Activated CD8-positive, alpha-beta memory T cell treated with anti-CD3 and anti-CD28 coated beads, Interleukin-2, amount 50 U/mL, for 1 hour (primary cell): ENCODE measurements around the gene DTNBP1.
A peak's percentile ranks its signal among the peaks of the same experiment; 100 is the strongest.

Experiments used
- DNase-seq: peaks from one replicate; pipeline ENCODE4 v3.0.0-alpha.2; 2020; ENCODE audit errors: extremely low read depth

DTNBP1 gene

DNA sequence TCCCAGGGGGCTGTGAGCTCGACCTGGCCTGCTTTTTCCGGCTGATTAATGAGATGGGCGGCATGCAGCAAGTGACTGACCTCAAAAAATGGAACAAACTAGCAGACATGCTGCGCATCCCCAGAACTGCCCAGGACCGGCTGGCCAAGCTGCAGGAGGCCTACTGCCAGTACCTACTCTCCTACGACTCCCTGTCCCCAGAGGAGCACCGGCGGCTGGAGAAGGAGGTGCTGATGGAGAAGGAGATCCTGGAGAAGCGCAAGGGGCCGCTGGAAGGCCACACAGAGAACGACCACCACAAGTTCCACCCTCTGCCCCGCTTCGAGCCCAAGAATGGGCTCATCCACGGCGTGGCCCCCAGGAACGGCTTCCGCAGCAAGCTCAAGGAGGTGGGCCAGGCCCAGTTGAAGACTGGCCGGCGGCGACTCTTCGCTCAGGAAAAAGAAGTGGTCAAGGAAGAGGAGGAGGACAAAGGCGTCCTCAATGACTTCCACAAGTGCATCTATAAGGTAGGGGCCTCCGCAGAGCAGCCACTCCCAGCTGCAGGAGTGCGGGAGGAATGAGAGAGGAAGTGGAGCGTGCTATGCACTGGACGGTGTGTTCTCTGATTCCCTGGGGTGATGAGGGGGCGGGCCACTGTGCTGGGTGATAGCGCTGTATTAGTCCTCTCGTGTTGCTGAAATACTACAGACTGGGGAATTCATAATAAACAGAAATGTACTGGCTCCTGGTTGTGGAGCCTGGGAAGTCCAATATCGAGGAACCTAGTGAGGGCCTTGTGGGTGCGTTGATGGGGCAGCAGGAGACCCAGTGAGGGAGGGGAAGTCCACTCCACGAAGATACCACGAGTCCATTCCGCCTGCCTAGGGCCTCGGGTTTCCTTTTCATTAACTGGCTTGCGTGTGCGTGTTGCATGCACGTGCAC, 161.7 kb downstream of the DTNBP1 start:
- no peak for DNase-seq

GRCh38 chr6:15500078-15500740, 162.6 kb downstream of the DTNBP1 start:
- no peak for DNase-seq

DNA sequence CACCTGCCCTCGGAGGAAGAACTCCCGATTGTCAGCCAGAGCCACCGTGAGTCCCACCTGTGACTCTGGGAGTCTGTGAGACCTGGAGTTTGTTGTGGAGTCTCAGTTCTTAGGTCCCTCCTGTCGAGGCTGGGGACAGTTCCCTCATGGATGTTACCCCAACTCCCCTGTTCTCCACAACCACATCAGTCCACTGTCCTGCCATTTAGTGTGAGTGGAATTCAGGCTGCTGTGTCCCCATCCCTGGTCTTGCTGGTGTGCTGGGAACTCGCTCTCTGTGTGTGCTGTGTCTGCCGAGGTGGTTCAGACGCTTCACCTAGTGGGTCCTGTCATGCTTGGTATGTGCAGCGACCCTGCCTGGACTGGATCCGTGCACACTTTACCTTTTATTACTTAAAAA, 163.2 kb downstream of the DTNBP1 start:
- no peak for DNase-seq

DNA sequence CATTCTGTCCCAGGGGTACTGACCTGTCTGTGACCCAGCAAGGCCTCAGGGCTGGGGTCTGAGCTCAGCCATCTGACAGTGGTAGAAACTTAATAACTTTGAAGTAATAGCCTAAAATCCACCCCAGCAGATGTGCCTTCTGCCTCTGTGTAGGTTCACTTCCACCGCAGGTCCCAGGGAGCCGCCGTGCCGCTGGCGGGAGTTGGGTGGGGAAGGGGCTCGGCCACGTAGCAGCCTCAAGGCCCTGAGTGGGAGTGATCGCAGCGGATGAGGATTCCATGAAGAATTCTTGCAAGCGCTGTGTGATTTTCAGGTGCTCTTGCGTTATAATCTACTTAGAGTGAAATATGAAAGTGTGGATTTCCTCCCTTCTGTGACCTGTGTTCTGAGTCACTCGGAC, 163.7 kb downstream of the DTNBP1 start:
- no peak for DNase-seq

DNA sequence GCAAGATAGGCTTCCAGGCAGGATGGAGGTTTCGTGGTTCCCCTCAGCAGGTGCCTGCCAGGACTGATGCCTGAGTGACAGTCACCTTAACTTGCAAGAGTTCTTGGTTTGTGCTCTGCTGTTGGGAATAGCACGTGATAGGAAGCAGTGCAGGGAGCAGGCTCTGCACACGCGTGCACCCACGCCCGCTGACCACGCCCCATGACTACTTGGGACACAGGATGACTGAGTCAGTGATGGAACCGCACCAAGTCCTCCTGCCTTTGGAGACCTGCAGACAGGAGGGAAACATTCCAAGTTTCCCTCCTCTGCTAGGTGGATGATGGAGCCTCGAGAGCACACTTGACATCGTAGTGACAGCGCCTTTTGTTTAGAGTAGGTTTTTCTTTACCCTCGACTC, 164.2 kb downstream of the DTNBP1 start:
- DNase-seq = no peak

- DNase-seq = no peak
Measured at GRCh38 chr6:15496345-15497131, 166.3 kb downstream of the DTNBP1 start.

DNA sequence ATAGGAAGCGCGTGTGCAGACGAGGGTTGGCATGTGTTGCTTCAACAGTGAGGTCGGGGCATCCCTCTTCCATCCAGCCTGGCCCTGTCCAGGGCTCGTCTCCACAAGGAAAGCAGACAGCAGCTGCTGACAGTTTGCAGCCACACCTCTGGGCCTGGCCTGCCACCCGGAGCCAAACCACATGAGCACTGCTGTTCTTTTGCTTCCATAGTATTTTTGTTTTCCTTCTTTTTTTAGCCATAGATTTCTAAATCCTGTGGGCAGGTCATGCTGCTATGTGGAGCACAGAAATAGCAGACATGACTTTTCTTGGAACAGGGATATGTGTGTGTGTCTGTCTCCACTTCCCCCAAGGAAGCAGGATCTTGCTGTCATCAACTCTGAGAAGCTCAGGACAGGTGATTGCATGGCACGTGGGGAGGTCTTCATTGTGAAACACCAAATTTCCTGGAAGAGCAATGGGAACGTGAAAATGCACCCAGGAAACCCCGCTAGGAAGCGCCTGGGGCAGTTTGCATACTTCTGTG, 167.4 kb downstream of the DTNBP1 start:
- no peak for DNase-seq

DNA sequence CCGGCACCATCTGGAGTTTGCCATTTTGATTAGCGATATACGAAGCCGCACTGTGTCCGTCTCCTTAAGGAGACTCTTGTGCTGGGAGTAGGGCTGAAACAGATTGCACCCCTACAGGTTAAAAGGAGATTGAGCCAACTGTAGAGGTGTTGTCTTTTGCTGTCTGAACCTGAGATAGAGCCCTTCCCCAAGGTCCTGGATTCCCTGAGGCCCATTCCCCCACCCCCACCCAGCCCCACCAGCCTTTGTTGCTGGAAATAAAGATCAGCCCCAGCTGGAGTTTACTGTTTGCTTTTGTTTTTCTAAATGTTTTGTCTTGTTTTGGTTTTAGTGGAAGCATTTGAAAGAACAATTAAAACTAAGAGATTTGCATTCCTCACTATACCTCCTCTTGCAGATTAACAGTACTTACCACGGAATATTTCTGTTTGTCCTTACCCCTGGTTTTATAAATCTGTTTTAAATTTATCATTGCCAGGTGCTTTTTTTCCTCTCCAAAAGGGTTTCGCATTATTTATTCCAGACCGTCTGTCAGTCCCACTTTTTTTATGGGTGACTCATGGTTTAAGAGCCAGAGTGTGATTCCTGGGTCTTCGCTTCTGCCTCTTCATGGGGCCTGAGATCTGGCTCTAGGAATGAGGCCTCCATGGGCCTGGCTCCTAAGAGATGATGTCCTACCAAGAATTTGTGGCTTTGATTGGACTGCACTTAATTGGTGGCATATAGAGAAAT, 169.2 kb downstream of the DTNBP1 start:
- no peak for DNase-seq

DNA sequence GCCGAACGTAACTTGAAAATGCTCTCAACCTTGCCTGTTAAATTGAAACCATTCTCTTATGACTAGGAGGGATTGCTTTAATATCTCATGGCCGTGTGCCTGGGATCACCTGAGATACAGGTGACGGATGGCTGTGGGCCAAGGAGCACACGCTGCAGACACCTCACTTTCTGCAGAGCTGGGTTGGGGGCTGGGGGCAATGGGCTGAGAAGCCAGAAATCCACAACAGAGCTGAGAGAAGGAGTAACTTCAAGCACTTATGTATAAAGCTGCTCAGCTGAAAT, 170.9 kb downstream of the DTNBP1 start:
- no peak for DNase-seq

GRCh38 chr6:15491255-15491985, 171.4 kb downstream of the DTNBP1 start:
- DNase-seq = peak; percentile 42

GRCh38 chr6:15490242-15491100, 172.4 kb downstream of the DTNBP1 start:
- no peak for DNase-seq

DNA sequence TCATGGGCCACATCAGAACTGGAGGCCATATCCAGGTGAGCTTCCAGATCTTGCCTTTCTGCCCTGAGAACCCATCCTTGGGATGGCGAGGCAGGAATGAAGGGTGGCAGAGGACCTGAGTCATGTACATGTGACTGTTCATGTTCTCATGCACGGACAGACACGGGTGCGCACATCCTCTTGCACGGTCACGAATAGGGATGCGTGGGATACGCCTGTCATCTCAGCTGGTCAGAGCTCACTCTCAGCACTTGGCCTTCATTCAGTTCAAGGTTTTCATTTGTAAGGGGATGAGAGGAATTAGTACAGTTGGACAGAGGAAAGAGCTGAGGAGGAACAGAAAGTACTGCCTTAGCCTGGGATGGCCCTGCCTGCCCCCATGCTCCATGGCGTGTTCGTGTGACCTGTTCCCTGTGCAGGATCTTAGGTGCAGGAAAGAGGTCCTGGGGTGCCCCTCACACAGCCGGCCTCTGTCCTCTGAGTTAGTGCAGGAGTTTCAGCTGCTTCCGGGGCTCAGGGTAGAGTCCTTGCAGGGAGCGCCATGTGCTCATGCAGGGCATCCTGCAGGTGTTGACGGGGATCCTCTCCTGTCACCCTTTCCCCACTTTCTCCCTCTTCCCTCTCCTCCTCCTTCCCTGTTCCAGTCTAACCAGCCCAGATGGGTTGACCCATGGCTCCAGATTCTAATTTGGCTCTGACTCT, 173.4 kb downstream of the DTNBP1 start:
- no peak for DNase-seq

DNA sequence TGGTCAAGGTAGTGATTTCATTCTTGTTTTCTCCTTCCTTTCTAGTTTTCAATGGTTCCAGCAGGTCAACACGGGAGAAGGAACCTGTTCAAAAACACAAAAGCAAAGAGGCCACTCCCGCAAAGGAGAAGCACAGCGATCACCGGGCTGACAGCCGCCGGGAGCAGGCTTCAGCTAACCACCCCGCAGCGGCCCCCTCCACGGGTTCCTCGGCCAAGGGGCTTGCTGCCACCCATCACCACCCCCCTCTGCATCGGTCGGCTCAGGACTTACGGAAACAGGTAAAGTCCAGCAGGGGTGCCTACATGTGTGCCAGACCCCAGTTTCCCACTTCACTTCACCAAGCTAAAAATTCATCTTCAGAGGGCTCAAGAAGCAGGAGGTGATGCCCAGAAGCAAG, 175.6 kb downstream of the DTNBP1 start:
- DNase-seq = no peak

DNA sequence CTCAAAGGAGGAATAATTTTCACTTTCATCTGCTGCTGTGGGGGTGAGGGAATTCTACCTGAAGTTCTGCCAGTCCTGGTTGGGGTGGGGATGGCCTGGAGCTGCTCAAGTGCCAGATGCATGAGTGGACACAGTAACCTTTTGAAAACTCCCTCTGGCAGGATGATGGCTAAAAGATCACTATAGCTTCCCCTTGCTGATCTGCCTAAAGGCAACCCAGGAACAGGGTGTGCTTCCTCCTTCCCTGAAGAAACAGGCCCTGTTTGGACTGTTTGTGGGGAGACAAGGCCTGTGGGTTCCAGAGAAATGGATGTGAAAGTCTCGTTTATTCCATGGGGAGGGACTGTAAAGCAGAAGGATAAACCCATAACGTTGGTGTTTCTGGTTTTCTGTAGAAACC, 176.9 kb downstream of the DTNBP1 start:
- no peak for DNase-seq

GRCh38 chr6:15484821-15485220, 178.0 kb downstream of the DTNBP1 start:
- no peak for DNase-seq

DNA sequence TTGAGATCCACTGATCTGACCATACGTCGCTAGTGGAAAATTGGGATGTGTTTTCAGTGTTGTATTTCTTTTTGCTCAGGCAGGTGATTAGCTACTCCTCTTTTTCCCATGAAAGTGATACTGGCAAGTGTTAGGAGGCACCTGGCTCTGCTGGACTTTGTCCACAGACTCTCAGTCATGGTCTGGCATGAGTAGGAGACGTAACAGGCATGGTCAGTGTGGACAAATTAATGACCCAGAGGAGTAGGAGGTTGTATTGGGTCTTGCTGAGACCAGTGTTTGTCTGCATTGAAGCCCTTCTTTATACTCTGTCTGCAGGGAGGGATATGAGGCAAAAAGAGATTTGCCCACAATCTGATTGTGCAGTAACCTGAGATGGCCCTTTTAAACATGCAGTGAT, 178.7 kb downstream of the DTNBP1 start:
- no peak for DNase-seq

- no peak for DNase-seq
Measured at GRCh38 chr6:15483060-15483459, 179.8 kb downstream of the DTNBP1 start.

GRCh38 chr6:15481390-15482291, 181.2 kb downstream of the DTNBP1 start:
- DNase-seq = no peak
